Neural cell (in vitro differentiated cells): Measurements from ENCODE around the gene PTPRK.

Source experiments
- CTCF ChIP-seq: fragments of 450-650 bp; IDR thresholded peaks from 2 replicates; pipeline ENCODE4 v1.5.1; 2014; ENCODE audit warnings: antibody characterized with exemption, mild to moderate bottlenecking, moderate library complexity; ENCODE audit not compliant: poor library complexity, severe bottlenecking
- MXI1 ChIP-seq: fragments of 450-650 bp; conservative IDR thresholded peaks from 2 replicates; pipeline ENCODE4 v1.6.1; 2014; ENCODE audit warnings: antibody characterized with exemption, mild to moderate bottlenecking; ENCODE audit not compliant: poor library complexity, severe bottlenecking
- POLR2AphosphoS5 ChIP-seq: IDR thresholded peaks from 2 replicates; pipeline ENCODE4 v1.6.1; 2012
- RAD21 ChIP-seq: fragments of 450-650 bp; conservative IDR thresholded peaks from 2 replicates; pipeline ENCODE4 v1.6.1; 2014; ENCODE audit warnings: antibody characterized with exemption, mild to moderate bottlenecking, moderate library complexity

GRCh38 chr6:128471907-128472306, 48.5 kb downstream of the PTPRK start:
- TF ChIP-seq POLR2AphosphoS5: no peak
- no peak for TF ChIP-seq CTCF
- TF ChIP-seq MXI1: no peak
- TF ChIP-seq RAD21: no peak
